ENCODE results near the gene REXO1. TPM values are rescaled to one million over a fixed set of nuclear protein-coding genes. Genes with fewer than 3 reads are reported as not detected.

Gene REXO1
- total and polyA plus RNA-seq, 2 experiments from 2014 or later, result 19.2 to 39.7 TPM

- Histone ChIP-seq H3K9me3 (ENCODE audit: low read depth) (no peaks in the 10 kb centered on the region), H3K4me3 (no peak overlapping the region), H3K36me3 (no peaks in the 10 kb centered on the region), H3K27ac (no peak overlapping the region), H3K27me3 (no peaks in the 10 kb centered on the region), H3K4me1 (ENCODE audit: low read depth) (peaks cover 37% of the 10 kb centered on the region)
- no peak for TF ChIP-seq CTCF (IDR thresholded peaks at IDR 0.05; ENCODE audit: low read depth, low read length)
- DNase-seq (ENCODE audit: low read depth in 1 of 2, low spot score in 1 of 2), result no peak
Observed at GRCh38 chr19:1852581-1853128, 4.4 kb upstream of the REXO1 start.

GRCh38 chr19:1851654-1852580, 3.6 kb upstream of the REXO1 start:
- no peak for DNase-seq (ENCODE audit: low read depth in 1 of 2, low spot score in 1 of 2)
- H3K9me3 ChIP-seq (ENCODE audit: low read depth), result no peaks in the 10 kb centered on the region
- no peaks in the 10 kb centered on the region for H3K27me3 ChIP-seq
- TF ChIP-seq CTCF (IDR thresholded peaks at IDR 0.05; ENCODE audit: low read depth, low read length), result no peak
- H3K36me3 ChIP-seq, result no peaks in the 10 kb centered on the region
- H3K4me3 ChIP-seq, result no peak overlapping the region
- H3K4me1 ChIP-seq (ENCODE audit: low read depth), result peaks cover 35% of the 10 kb centered on the region
- H3K27ac ChIP-seq, result no peak overlapping the region

- Histone ChIP-seq H3K4me1 (ENCODE audit: low read depth) (peaks cover 32% of the 10 kb centered on the region), H3K4me3 (no peak overlapping the region), H3K36me3 (no peaks in the 10 kb centered on the region), H3K9me3 (ENCODE audit: low read depth) (no peaks in the 10 kb centered on the region), H3K27me3 (no peaks in the 10 kb centered on the region), H3K27ac (no peak overlapping the region)
- no peak for DNase-seq (ENCODE audit: low read depth in 1 of 2, low spot score in 1 of 2)
- TF ChIP-seq CTCF (IDR thresholded peaks at IDR 0.05; ENCODE audit: low read depth, low read length), result no peak
Observed at GRCh38 chr19:1850809-1851653, 2.7 kb upstream of the REXO1 start.

- peaks cover 26% of the 10 kb centered on the region for H3K4me1 ChIP-seq (ENCODE audit: low read depth)
- H3K27ac ChIP-seq, result no peak overlapping the region
- H3K9me3 ChIP-seq (ENCODE audit: low read depth), result no peaks in the 10 kb centered on the region
- H3K36me3 ChIP-seq, result no peaks in the 10 kb centered on the region
- H3K4me3 ChIP-seq, result no peak overlapping the region
- no peak for TF ChIP-seq CTCF (IDR thresholded peaks at IDR 0.05; ENCODE audit: low read depth, low read length)
- no peak for DNase-seq (ENCODE audit: low read depth in 1 of 2, low spot score in 1 of 2)
- H3K27me3 ChIP-seq, result no peaks in the 10 kb centered on the region
Observed at GRCh38 chr19:1849886-1850398, 1.7 kb upstream of the REXO1 start.

GRCh38 chr19:1849132-1849474, 820 bp upstream of the REXO1 start:
- no peak for DNase-seq (ENCODE audit: low read depth in 1 of 2, low spot score in 1 of 2)
- H3K4me3 ChIP-seq, result no peak overlapping the region
- no peaks in the 10 kb centered on the region for H3K27me3 ChIP-seq
- peaks cover 17% of the 10 kb centered on the region for H3K4me1 ChIP-seq (ENCODE audit: low read depth)
- H3K9me3 ChIP-seq (ENCODE audit: low read depth), result no peaks in the 10 kb centered on the region
- TF ChIP-seq CTCF (IDR thresholded peaks at IDR 0.05; ENCODE audit: low read depth, low read length), result no peak
- H3K27ac ChIP-seq, result no peak overlapping the region
- H3K36me3 ChIP-seq, result no peaks in the 10 kb centered on the region

Data from cardiac muscle cell (in vitro differentiated cells and primary cell).